GM19455 (cell line): ENCODE data around the gene VSTM2L.

Experiments used
- ATAC-seq: cut with Tn5 transposase; IDR thresholded peaks from one replicate; pipeline ENCODE4 v1.9.1; 2021; ENCODE audit not compliant: unreplicated experiment

The VSTM2L gene

GRCh38 chr20:37986044-37986858 lies 83.3 kb downstream of the VSTM2L start:
- no peak for ATAC-seq

- no peak for ATAC-seq
Measured at GRCh38 chr20:37986873-37987601, 84.1 kb downstream of the VSTM2L start.

GRCh38 chr20:37987602-37988290 lies 84.8 kb downstream of the VSTM2L start:
- ATAC-seq, result no peak

GRCh38 chr20:37988306-37988954 lies 85.5 kb downstream of the VSTM2L start:
- ATAC-seq, result no peak

GRCh38 chr20:37989601-37990295 lies 86.8 kb downstream of the VSTM2L start:
- ATAC-seq, result no peak

GRCh38 chr20:37990571-37991151 lies 87.7 kb downstream of the VSTM2L start:
- ATAC-seq, result peak; percentile 96

- no peak for ATAC-seq
Measured at GRCh38 chr20:37991157-37991866, 88.4 kb downstream of the VSTM2L start.

- ATAC-seq, result no peak
Measured at GRCh38 chr20:37991908-37992307, 89.0 kb downstream of the VSTM2L start.

GRCh38 chr20:37992802-37993409 lies 90.0 kb downstream of the VSTM2L start:
- ATAC-seq, result no peak

- ATAC-seq, result no peak
Measured at GRCh38 chr20:37994512-37994911, 91.6 kb downstream of the VSTM2L start.
